Mammary epithelial cell (primary cell): ENCODE results near the gene KCMF1.

Source experiments
- CTCF ChIP-seq, 2 donors: IDR thresholded peaks in 1 of 2; conservative IDR thresholded peaks in 1 of 2; 2 replicates each; pipeline ENCODE4 v1.5.1; 2011 to 2012; ENCODE audit warnings: inconsistent platforms in 2 of 2, low read length in 2 of 2, mild to moderate bottlenecking in 2 of 2, control low read depth in 1 of 2, low read depth in 1 of 2; ENCODE audit not compliant: insufficient read depth in 1 of 2; ENCODE audit errors: extremely low read depth in 1 of 2
- EZH2 ChIP-seq: IDR thresholded peaks from 2 replicates; pipeline ENCODE4 v1.6.1; 2012; ENCODE audit warnings: low read length, inconsistent platforms, borderline replicate concordance

- no peak for TF ChIP-seq CTCF (conservative IDR thresholded peaks at IDR 0.05 in 1 of 2, IDR thresholded peaks at IDR 0.05 in 1 of 2; ENCODE audit: extremely low read depth in 1 of 2, insufficient read depth in 1 of 2, low read depth in 1 of 2, low read length in 2 of 2)
- TF ChIP-seq EZH2 = no peak
Observed at GRCh38 chr2:85096616-85097015, 125.7 kb downstream of the KCMF1 start.
